ENCODE measurements around the gene UBTD2. TPM values are rescaled to one million over a fixed set of nuclear protein-coding genes. Genes with fewer than 3 reads are reported as not detected.

UBTD2 gene
- total RNA-seq, 1 experiment from 2014 or later = 42.6 TPM

- Mint-ChIP-seq H3K27ac (no peak overlapping the region), H3K36me3 (ENCODE audit: insufficient read depth in 1 of 3, low read depth in 3 of 3) (peaks cover 13 to 42% (median 40%) of the 10 kb centered on the region in 3 experiments; a peak in 6 of 7 replicates), H3K4me1 (no peaks in the 10 kb centered on the region), H3K27me3 (ENCODE audit: low read depth) (no peaks in the 10 kb centered on the region), H3K4me3 (no peak overlapping the region), H3K9me3 (no peaks in the 10 kb centered on the region)
- Histone ChIP-seq H2BK20ac (ENCODE audit: low read depth, low read length, poor library complexity, severe bottlenecking) (no peak overlapping the region), H4K20me1 (ENCODE audit: control insufficient read depth, insufficient read depth, insufficient read length) (no peaks in the 10 kb centered on the region), H3K18ac (ENCODE audit: insufficient read length, low read depth, low read length) (no peak overlapping the region), H3K56ac (ENCODE audit: insufficient read length, low read depth, low read length) (no peak overlapping the region), H3K4ac (ENCODE audit: low read depth, low read length) (no peak overlapping the region), H3K79me1 (ENCODE audit: insufficient read depth, low read depth, low read length, poor library complexity, severe bottlenecking) (peaks cover under 1% of the 10 kb centered on the region), H3K4me1 (ENCODE audit: insufficient read depth, low read length) (no peaks in the 10 kb centered on the region), H2BK5ac (ENCODE audit: insufficient read length, low read length) (no peak overlapping the region), H2BK12ac (ENCODE audit: insufficient read length, low read depth, low read length) (no peak overlapping the region), H2AFZ (ENCODE audit: low read length) (no peak overlapping the region), H4K5ac (ENCODE audit: insufficient read length, low read depth, low read length) (no peak overlapping the region), H3K9ac (ENCODE audit: extremely low read depth, insufficient read length, low read length) (no peak overlapping the region), H3T11ph (ENCODE audit: low read length) (no peak overlapping the region), H4K91ac (ENCODE audit: insufficient read length, low read depth, low read length) (no peak overlapping the region), H2AK5ac (ENCODE audit: insufficient read length, low read length) (no peak overlapping the region), H3K27me3 (ENCODE audit: insufficient read depth, low read length) (no peaks in the 10 kb centered on the region), H4K8ac (replicated peaks; ENCODE audit: insufficient read length, low read depth, low read length) (no peak overlapping the region), H2BK15ac (ENCODE audit: low read depth, low read length) (no peak overlapping the region), H3K23me2 (ENCODE audit: insufficient read length, low read depth, low read length, poor library complexity, severe bottlenecking) (no peaks in the 10 kb centered on the region), H3K27ac (ENCODE audit: insufficient read length, low read depth, low read length) (no peak overlapping the region), H3K9me3 (ENCODE audit: control insufficient read depth, low read depth, low read length) (no peaks in the 10 kb centered on the region), H3K79me2 (ENCODE audit: insufficient read depth, low read length) (no peaks in the 10 kb centered on the region; the same call in 1 of the 2 replicates), H3K14ac (ENCODE audit: insufficient read depth, low read length) (no peak overlapping the region), H3K23ac (ENCODE audit: insufficient read length, low read depth, low read length) (no peak overlapping the region), H2BK120ac (ENCODE audit: low read depth, low read length, poor library complexity, severe bottlenecking) (no peak overlapping the region), H3K4me2 (ENCODE audit: insufficient read depth, insufficient read length, low read length) (no peak overlapping the region)
- no peak for DNase-seq
- no CpG with 5 or more reads among the region's 2 CpGs for WGBS (ENCODE audit: extremely low coverage, insufficient read length, low lambda C conversion rate)
- TF ChIP-seq CTCF (conservative IDR thresholded peaks at IDR 0.05) = no peak
Measured at GRCh38 chr5:172209714-172210113, 73.8 kb downstream of the UBTD2 start.
